Immature natural killer cell (primary cell): Measurements from ENCODE around the gene AAR2. TPM values are rescaled to one million over a fixed set of nuclear protein-coding genes. Genes with fewer than 3 reads are reported as not detected.

Experiments used
- DNase-seq, 3 donors: peaks; one replicate each; pipeline ENCODE4 v3.0.0; 2022; ENCODE audit warnings: mixed read lengths in 1 of 3
- H3K27ac Mint-ChIP-seq, 6 donors: one replicate each; pipeline ENCODE4 v1.8.0; 2020; ENCODE audit warnings: mixed read lengths in 6 of 6, mild to moderate bottlenecking in 5 of 6, inconsistent platforms in 4 of 6, moderate library complexity in 3 of 6
- H3K27me3 Mint-ChIP-seq, 3 donors: one replicate each; pipeline ENCODE4 v1.8.0; 2020 to 2021; ENCODE audit warnings: low read depth in 3 of 3, mild to moderate bottlenecking in 3 of 3, mixed read lengths in 3 of 3, moderate library complexity in 3 of 3, inconsistent platforms in 1 of 3
- H3K36me3 Mint-ChIP-seq, 3 donors: one replicate each; pipeline ENCODE4 v1.8.0; 2020; ENCODE audit warnings: mixed read lengths in 3 of 3, inconsistent platforms in 2 of 3, mild to moderate bottlenecking in 2 of 3
- H3K4me1 Mint-ChIP-seq, 2 donors: one replicate each; pipeline ENCODE4 v1.8.0; 2020; ENCODE audit warnings: inconsistent platforms in 2 of 2, mild to moderate bottlenecking in 2 of 2, mixed read lengths in 2 of 2, moderate library complexity in 1 of 2
- H3K4me3 Mint-ChIP-seq, 5 donors: one replicate each; pipeline ENCODE4 v1.8.0; 2020; ENCODE audit warnings: mild to moderate bottlenecking in 5 of 5, mixed read lengths in 5 of 5, inconsistent platforms in 3 of 5, moderate library complexity in 3 of 5
- H3K9me3 Mint-ChIP-seq, 6 donors: one replicate each; pipeline ENCODE4 v1.8.0; 2020; ENCODE audit warnings: mild to moderate bottlenecking in 6 of 6, mixed read lengths in 6 of 6, inconsistent platforms in 4 of 6, moderate library complexity in 3 of 6
- polyA plus RNA-seq, 3 donors: library from polyadenylated mRNA; unstranded; fragments of 300-500 nt; fragmentation: Illumina TruSeq; gene quantifications; one replicate each; pipeline ENCODE4 v1.2.3, GENCODE V29; 2021

Gene AAR2
- polyA plus RNA-seq, 3 donors from 2014 or later: 41.5 to 55.9 (median 49.9) TPM

DNA sequence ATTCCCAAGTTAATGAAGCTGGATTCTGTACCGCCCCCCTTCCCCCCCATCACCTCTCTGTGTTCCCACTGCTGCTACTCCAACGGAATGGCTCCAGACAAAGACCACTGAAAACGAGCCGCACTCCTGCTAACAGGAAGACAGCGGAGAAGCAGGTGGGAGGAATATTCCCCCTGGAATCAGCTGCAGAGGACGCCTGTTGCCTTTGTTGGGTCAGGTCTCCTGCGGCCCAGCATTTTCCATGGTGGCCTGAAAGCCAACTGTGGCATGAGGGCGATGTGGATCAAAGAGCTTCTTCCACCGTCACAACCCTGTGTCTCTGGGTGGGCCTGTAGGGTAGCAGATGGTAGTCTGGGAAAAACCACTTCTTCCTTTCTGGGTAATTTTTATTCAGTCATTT lies 16.8 kb downstream of the AAR2 start:
- peaks cover 18 to 20% (median 19%) of the 10 kb centered on the region in 3 donors for H3K36me3 Mint-ChIP-seq
- H3K27me3 Mint-ChIP-seq: peaks cover 0 to 2% (median 0%) of the 10 kb centered on the region in 3 donors
- H3K4me3 Mint-ChIP-seq: no peak overlapping the region
- H3K9me3 Mint-ChIP-seq: no peaks in the 10 kb centered on the region
- H3K27ac Mint-ChIP-seq: no peak overlapping the region
- H3K4me1 Mint-ChIP-seq: peaks cover 3 to 32% of the 10 kb centered on the region in 2 donors
- no peak for DNase-seq

DNA sequence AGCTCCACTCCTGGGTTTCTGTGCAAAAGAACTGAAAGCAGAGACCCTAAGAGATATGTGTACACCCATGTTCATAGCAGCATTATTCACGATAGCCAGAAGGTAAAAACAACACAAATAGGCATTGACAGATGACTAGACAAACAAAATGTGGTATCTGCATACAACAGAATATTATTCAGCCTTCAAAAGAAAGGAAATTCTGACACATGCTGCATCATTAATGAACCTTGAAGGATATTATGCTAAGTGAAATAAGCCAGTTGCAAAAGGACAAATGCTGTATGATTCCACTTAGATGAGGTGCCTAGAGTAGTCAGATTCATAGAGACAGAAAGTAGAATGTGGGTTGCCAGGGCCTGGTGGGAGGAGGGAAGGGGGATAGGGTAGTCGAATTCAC lies 17.8 kb downstream of the AAR2 start:
- peaks cover 2 to 21% of the 10 kb centered on the region in 2 donors for H3K4me1 Mint-ChIP-seq
- peak overlapping the region in 1 of 6 donors; percentile 22 for H3K27ac Mint-ChIP-seq
- H3K27me3 Mint-ChIP-seq: peaks cover 0 to 2% (median 0%) of the 10 kb centered on the region in 3 donors
- peaks cover 12 to 17% (median 14%) of the 10 kb centered on the region in 3 donors for H3K36me3 Mint-ChIP-seq
- DNase-seq: no peak
- H3K9me3 Mint-ChIP-seq: no peaks in the 10 kb centered on the region
- H3K4me3 Mint-ChIP-seq: no peak overlapping the region

DNA sequence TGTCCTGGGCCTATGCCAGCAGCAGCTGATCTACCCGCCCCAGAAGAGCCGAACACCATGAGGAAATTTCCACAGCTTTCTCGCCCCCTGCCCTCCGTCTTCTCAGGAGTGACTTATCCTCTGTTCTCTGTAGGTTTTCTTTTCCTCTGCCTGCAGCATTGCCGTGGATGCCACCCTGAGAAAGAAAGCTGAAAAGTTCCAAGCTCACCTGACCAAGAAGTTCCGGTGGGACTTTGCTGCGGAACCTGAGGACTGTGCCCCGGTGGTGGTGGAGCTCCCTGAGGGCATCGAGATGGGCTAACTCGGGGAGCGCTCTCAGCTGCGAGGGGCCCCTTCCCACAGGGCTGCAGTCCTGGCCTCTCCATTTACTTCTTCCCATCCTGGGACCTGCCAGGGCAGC lies 19.2 kb downstream of the AAR2 start:
- Mint-ChIP-seq H3K36me3 (peaks cover 9 to 12% (median 10%) of the 10 kb centered on the region in 3 donors), H3K27me3 (peaks cover 2 to 4% (median 4%) of the 10 kb centered on the region in 3 donors), H3K4me1 (peaks cover 0 to 13% of the 10 kb centered on the region in 2 donors), H3K4me3 (no peak overlapping the region), H3K27ac (no peak overlapping the region), H3K9me3 (no peaks in the 10 kb centered on the region)
- no peak for DNase-seq

DNA sequence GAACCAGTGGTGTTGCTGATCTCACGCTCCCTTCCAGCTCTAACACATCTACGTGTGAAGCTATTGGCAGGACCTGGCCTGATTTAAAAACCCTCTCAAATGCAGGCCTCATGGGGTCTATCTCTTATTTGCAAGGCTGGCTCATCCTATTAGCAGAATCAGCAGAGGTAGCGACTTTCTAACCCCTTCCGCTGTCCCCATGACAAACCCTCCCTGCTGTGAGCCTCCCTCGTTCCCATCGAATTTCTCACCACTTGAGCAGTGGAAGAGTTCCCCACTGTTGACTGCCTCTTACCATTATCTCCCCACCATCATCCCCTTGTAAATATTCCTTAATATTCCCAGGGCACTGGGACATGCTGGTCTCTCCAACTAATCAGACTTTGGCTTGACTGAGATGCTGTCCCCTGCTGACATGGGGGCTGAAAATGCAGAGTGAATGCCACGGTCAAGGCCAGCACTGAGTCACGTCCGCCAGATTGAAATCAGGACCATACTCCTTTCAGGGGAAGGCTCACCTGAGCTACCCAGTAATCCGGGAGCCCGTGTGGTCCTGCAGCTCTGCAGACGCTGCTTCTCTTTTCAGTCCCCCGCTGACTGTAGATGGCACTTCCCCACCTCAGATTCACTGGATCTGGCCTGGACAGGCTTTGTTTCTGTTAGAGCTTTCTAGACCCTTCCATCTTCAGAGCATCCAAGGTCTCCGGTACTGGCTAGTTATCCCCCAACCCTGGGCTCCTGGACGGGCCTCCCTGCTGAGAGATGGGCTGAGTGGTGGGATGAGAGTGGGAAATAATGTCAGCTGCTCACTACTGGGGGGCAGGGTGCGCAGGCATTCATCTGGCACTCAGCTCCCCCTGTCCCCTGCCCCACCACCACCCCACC lies 23.1 kb downstream of the AAR2 start:
- peaks cover 7 to 10% (median 7%) of the 10 kb centered on the region in 3 donors for H3K36me3 Mint-ChIP-seq
- H3K4me1 Mint-ChIP-seq: no peaks in the 10 kb centered on the region
- H3K27ac Mint-ChIP-seq: no peak overlapping the region
- peaks cover 4 to 6% (median 4%) of the 10 kb centered on the region in 3 donors for H3K27me3 Mint-ChIP-seq
- no peak overlapping the region for H3K4me3 Mint-ChIP-seq
- no peak for DNase-seq
- H3K9me3 Mint-ChIP-seq: peaks cover 0 to 1% (median 0%) of the 10 kb centered on the region in 6 donors

DNA sequence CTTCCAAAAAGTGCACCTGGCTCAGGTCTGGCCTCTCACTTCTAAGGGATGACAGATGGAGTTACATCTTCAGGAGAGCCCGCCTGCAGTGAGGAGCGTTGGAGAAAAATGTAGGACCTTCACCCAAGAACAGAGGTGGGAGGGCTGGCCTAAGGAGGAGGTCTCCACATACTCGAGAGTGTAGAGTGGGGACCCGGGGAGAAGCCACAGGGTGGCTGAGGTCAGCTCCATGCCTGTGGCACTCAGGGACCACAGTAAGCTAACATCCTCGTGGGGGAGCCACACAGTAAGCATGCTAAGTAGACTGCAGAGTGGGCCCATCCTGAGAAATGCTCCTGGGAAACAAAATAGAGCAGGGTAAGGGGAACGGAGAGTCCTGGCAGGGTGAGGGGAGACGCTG lies 24.0 kb downstream of the AAR2 start:
- H3K36me3 Mint-ChIP-seq: peaks cover 7 to 10% (median 7%) of the 10 kb centered on the region in 3 donors
- peaks cover 4 to 6% (median 4%) of the 10 kb centered on the region in 3 donors for H3K27me3 Mint-ChIP-seq
- no peak overlapping the region for H3K27ac Mint-ChIP-seq
- H3K4me1 Mint-ChIP-seq: no peaks in the 10 kb centered on the region
- DNase-seq: no peak
- H3K9me3 Mint-ChIP-seq: peaks cover 0 to 1% (median 0%) of the 10 kb centered on the region in 6 donors
- H3K4me3 Mint-ChIP-seq: no peak overlapping the region

DNA sequence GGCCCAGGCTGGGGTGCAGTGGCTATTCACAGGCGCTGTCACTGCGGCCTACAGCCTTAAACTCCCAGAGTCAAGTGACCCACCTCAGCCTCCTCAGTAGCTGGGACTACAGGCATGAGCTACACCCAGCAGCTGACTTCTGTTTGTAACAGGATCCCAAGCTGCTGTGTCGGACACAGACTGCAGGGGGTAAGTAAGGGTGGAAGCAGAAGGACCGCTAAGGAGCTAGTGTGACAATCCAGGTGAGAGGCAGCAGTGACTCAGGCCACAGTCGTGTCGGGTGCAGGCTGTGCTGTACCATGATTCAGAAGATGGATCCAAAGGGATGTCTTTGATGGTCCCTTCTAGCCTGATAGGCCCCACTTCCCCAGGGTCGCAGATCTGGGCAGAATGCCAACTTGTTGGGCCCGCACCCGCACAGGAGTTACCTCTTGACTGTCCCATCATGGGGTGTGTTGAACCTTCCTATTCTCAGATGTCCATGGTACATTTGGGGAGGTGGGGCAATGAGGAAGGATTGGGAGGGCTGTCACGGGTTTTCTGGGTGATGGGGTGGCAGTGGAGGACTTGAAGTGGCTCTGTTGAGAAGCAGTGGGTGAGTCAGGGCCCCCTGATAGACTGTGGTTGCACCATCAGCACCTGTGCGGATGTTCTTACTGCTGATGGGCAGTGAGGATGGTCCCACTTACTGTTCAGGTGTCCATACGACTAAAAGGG lies 25.3 kb downstream of the AAR2 start:
- Mint-ChIP-seq H3K4me3 (no peak overlapping the region), H3K9me3 (peaks cover 0 to 1% (median 0%) of the 10 kb centered on the region in 6 donors), H3K4me1 (no peaks in the 10 kb centered on the region), H3K36me3 (peaks cover 3 to 7% (median 7%) of the 10 kb centered on the region in 3 donors), H3K27me3 (peaks cover 4 to 7% (median 4%) of the 10 kb centered on the region in 3 donors), H3K27ac (no peak overlapping the region)
- DNase-seq: no peak

DNA sequence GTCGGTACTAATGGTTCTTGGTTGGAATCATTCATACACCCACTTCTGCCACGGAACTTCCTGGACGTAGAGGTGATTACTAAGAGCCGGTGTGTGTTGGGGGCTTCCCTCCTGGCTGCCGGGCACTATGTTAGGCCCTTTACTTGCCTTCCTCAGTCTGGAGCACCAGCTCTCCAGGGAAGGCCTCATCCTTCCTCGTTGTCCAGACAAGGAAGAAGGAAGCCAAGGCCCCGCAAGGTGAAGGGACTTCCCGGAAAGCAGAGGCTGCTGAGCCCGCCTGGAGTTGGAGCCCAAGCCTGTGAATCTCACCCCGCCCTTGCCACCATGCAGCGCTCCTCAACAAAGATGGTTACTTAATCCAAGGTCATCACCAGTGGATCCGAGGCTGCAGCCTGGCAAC lies 26.2 kb downstream of the AAR2 start:
- no peak for DNase-seq
- Mint-ChIP-seq H3K9me3 (peaks cover 0 to 1% (median 0%) of the 10 kb centered on the region in 6 donors), H3K27ac (no peak overlapping the region), H3K36me3 (no peaks in the 10 kb centered on the region), H3K27me3 (peaks cover 4 to 8% (median 4%) of the 10 kb centered on the region in 3 donors), H3K4me1 (no peaks in the 10 kb centered on the region), H3K4me3 (no peak overlapping the region)

DNA sequence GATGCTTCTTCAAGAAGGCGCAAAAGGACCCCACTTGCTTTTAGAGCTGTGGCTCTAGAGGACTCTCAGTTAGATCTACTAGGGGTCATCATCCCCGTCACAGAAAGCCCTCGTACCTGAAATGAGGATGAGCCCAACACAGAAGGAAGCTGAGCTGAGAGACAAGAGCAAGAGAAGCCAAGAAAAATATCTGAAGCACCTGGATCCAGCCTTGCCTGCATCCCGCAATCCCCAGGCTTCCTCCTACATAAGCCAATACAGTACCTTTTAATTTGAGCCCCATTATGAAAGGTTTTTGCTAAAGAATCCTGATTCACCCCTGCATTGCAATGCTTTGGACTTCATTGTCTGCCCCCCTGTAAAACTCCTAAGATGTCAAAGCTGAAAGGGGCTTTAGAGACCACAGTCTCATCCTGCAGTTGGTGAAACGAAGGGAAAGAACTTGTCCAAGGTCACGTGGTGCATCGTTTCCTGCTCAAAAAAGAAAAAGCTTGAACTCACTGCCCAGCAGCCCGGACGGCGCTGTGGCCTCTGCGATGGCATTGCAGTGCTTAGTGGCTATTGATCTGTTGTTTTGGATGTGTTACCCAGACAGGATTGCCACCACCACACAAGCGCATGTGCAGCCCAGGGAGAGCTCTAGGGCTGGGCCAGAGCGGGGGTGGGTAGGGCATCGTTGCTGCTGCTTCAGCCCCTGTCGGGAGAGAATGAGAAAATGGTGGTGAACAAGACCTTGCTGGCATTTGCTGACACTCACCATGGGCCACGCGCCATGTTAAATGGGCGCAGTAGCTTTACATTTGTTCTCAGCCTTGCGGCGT lies 28.4 kb downstream of the AAR2 start:
- Mint-ChIP-seq H3K27ac (no peak overlapping the region), H3K4me3 (no peak overlapping the region), H3K36me3 (no peaks in the 10 kb centered on the region), H3K9me3 (peaks cover 0 to 1% (median 0%) of the 10 kb centered on the region in 6 donors), H3K27me3 (peaks cover 3 to 8% (median 5%) of the 10 kb centered on the region in 3 donors), H3K4me1 (no peaks in the 10 kb centered on the region)
- DNase-seq: no peak

DNA sequence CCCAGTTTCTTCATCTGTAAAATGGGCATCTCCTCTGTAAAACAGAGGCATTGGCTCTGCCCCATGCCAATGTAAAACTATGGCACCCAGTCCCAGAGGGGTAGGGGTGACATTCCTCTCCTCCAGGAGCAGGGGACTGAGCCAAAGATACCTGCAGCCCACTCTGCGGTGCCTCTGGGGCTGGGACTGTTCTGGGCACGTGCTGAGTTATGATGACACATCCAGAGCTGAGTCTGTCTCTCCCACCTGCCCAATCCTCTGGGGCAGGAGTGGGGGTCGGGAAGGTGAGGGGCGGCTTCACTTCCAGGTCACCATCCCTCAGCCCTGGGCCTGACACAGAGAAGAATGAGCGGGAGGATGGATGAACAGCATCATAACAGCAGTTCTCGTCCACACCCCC lies 29.9 kb downstream of the AAR2 start:
- no peak for DNase-seq
- H3K27me3 Mint-ChIP-seq: peaks cover 0 to 4% (median 2%) of the 10 kb centered on the region in 3 donors
- peaks cover 0 to 1% (median 0%) of the 10 kb centered on the region in 6 donors for H3K9me3 Mint-ChIP-seq
- H3K27ac Mint-ChIP-seq: no peak overlapping the region
- H3K4me3 Mint-ChIP-seq: no peak overlapping the region
- no peaks in the 10 kb centered on the region for H3K36me3 Mint-ChIP-seq
- no peaks in the 10 kb centered on the region for H3K4me1 Mint-ChIP-seq

DNA sequence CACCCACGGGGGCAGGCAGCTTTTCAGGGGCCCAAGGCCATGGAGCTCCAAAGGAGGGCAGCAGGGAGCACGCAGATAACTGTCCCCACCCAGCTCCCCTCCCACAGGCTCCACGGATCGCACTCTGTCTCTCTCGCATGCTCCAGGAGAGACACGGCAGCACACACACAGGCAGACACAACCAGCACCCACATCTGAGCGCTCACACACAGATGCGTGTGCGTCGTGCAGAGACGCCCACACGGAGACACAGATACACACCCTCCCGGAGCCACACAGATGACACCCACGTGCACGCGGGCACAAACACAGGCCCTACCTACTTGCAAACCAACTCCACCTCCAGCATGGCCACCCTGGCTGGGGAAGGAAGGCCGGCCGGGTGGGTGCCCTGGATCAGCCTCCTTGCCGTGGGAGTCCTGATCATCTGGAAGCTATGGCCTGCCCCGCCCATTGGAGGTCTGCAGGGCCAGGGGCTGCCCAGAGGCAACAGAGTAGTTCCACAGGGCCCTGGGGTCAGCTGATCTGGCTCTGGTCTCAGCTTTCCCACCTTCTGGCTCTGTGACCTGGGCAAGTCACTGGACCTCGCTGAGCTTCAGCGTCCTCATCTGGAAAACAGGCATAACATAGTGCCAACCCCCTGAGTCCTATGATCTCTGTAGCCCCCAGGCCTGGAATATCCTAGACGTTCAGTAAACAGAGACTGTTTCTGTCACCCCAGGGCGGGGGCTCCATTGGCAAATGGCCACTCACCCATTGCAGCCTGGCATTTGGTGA lies 31.5 kb downstream of the AAR2 start:
- DNase-seq: no peak
- H3K27ac Mint-ChIP-seq: no peak overlapping the region

DNA sequence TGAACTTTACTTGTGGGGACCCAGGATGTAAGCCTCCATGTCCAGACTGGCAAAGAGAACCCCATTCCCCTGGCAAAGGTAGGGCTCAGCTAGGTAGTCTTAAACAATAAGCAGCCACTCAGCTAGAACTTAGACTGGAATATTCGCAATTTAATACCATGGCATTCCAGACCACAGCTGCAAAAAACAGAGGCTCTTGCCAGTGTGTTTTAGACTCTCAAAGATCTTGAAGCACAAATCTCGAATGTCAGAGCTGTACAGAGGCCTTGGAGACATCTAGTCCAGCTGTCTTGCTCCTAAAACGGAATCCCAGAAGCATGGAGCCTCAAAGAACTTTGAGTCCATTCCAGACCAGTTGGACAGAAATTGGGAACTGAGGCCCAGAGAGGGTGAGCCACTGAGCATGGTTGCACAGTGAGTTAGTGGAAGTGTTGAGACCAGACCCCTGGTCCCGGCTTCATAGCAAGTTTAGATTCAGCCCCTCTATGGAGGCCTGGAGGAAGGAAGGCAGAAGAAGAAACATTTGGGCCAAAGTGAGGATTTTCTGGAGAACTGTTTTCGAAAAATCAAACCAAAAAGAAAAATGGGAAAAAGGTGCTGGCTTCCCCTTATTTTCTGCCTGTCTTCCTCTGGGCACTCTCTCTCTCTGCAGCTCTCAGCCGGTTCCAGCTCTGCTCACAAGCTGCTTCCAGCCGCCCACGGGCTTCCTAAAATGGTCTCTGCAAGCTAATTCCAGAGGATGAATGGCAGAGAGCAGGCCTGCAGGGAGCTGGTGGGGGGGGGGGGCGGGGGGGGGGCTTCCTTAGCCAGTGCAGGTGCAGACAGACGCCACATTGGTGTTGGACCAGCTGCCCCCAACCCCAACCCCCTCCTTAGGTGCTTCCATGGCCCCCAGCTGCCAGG lies 32.4 kb downstream of the AAR2 start:
- Mint-ChIP-seq H3K4me3 (no peak overlapping the region), H3K27ac (no peak overlapping the region), H3K36me3 (no peaks in the 10 kb centered on the region), H3K4me1 (no peaks in the 10 kb centered on the region), H3K9me3 (peaks cover 0 to 1% (median 0%) of the 10 kb centered on the region in 6 donors), H3K27me3 (peaks cover 2 to 4% (median 4%) of the 10 kb centered on the region in 3 donors)
- no peak for DNase-seq

More for the DNA sequence above, 31.5 kb downstream of the AAR2 start:
- Mint-ChIP-seq H3K4me1 (no peaks in the 10 kb centered on the region), H3K36me3 (no peaks in the 10 kb centered on the region), H3K27me3 (peaks cover 2 to 4% (median 3%) of the 10 kb centered on the region in 3 donors), H3K9me3 (peaks cover 0 to 1% (median 0%) of the 10 kb centered on the region in 6 donors), H3K4me3 (no peak overlapping the region)

DNA sequence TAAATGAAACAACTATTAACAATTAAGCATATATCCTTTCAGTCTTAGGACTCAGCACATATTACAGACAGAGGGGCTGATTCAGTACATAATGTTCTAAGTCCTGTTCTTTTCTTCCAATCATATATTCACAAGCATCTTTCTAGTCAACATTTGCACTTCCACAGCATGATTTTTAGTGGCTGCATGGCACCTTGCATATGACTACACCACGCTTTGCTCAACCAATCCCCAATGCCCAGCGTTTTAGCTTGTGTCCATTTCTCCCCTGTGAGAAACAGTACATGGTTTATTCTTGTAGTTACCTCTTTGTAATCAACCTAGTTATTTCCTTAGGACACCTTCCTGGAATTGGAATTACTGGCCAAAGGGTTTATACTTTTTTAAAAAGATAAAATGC lies 33.2 kb downstream of the AAR2 start:
- H3K4me3 Mint-ChIP-seq: no peak overlapping the region
- no peaks in the 10 kb centered on the region for H3K4me1 Mint-ChIP-seq
- H3K36me3 Mint-ChIP-seq: no peaks in the 10 kb centered on the region
- no peak for DNase-seq
- H3K27me3 Mint-ChIP-seq: peaks cover 2 to 7% (median 4%) of the 10 kb centered on the region in 3 donors
- no peaks in the 10 kb centered on the region for H3K9me3 Mint-ChIP-seq
- H3K27ac Mint-ChIP-seq: no peak overlapping the region
